Measurements from ENCODE around the gene SNAPC2.
A peak's percentile ranks its signal among the peaks of the same experiment; 100 is the strongest.
"Not testable (repeated sequence)": the region's sequence is repeated elsewhere in the genome, so short reads cannot be mapped to it uniquely, and the experiment has no call there.

The SNAPC2 gene

DNA sequence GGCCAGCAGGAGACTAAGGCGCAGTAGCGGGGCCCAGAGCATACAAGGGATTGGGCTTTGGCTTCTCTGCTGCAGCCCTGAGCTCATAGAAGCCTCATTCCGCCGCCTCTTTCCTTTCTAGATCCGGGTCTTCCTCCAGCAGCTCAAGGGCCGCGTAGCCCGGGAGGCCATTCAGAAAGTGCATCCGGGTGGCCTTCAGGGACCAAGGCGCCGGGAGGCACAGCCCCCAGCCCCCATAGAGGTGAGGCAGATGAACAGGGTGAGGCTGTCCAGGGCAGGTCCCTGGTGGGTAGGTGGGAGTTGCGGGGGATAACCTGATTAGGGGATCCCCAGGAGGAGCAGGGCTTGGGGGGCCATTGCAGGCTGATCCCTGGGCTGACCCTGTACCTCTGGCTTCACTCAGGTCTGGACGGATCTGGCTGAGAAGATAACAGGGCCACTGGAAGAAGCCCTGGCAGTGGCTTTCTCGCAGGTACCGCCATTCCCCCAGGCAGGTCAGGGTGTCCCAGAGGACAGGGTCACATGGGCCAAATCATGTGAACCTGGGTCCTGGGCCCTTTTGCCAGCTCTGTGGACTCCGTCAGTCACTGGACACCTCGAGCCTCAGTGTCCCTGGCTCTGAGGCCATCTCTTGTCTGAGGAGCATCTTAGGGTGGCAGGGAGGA lies 1.3 kb downstream of the SNAPC2 start:
- no peak for DNase-seq

DNA sequence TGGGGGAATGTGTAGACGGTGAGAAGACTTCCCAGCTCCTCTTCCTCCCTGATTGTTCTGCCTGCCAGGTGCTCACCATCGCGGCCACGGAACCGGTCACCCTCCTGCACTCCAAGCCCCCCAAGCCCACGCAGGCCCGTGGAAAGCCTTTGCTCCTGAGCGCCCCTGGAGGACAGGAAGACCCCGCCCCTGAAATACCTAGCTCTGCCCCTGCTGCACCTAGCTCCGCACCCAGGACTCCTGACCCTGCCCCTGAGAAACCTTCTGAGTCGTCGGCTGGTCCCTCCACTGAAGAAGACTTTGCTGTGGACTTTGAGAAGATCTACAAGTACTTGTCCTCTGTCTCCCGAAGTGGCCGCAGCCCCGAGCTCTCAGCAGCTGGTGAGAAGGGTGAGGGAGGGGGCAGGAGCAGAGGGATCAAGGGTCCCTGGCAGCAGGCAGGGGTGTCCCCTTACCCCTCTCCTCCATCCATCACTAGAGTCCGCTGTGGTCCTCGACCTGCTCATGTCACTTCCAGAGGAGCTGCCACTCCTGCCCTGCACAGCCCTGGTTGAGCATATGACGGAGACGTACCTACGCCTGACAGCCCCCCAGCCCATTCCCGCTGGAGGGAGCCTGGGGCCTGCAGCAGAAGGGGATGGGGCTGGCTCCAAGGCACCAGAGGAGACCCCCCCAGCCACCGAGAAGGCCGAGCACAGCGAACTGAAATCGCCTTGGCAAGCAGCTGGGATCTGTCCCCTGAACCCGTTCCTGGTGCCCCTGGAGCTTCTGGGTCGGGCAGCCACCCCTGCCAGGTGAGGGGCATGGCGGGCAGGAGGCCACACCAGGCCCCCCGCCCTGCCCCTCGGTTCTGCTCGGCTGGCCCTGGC lies 2.1 kb downstream of the SNAPC2 start:
- no peak for DNase-seq

DNA sequence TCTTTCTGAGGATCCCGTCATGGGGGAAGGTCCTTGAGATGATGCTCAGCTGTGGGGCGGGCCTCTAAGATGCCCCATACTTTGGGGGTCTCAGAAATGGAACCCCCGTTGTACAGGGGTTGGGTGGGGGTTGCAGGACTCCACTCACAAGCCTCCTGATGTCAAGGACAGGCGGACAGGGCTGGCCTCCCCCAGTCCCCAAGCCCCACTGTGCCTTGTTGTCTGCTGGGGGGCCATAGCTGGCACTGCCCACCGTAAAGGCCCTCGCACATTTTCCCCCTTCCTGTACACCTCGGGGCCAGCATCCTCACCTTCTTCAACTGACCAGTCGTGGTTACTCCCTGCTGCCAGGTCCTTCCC lies 2.7 kb downstream of the SNAPC2 start:
- no peak for DNase-seq

DNA sequence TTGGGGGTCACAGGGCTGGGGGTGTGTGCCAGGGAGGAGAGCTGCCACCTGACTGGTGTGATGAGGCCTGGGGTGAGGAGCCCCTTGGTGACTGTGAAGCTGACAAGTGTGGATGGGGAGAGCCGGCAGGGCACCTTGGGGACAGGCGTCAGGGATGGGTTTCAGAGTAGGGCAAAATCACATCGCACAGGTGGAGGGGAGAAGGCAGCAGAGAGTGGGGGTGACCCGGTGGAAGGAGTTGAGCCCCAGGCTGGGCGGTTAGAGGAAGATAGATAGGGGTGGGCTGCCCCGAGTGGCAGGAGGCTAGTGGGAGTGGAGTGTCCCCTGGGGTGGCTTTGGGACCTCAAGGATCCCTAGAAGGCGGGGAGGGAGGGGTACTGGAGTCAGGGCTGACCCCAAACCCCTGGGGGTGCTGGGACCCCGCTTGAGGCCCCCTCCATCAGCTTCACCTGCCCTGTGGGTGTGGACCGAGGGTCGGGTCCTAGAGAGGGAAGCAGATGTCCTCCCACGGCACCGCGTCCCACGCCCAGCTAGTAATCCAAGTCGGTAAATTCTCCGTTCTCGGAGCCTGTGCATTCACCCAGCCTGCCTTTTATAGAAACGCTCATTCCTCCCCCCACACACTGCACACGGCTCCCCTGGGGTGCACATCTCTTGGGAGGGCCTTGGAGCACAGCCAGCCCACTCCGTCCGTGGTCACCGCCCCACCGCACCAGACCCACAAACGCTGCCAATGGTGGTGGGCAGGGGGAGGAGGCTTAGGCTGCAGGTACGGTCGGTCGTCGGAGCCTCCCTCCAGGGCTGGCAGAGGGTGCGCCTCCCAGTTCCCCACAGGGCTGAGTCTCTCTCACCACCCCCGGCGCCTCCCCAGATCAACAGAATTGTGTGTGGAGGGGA lies 3.4 kb downstream of the SNAPC2 start:
- no peak for DNase-seq

DNA sequence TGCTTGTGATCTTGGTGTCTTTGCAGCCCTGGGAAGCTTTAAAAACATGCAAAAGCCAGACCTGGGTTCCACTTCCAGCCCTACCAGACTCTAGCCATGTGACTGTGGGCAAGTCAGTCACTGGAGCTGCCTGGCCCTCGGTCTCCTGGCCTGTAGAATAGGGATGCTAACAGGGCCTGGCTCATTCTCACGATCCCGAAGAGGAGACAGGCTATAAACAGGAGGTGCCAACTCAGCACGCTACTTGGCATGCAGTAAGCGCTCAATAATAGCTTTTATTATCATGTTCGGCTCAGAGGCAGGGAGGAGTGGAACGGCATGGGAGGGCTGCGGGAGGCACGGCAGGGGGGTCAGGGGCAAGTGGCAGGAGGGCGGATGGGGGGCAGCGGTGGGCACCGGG lies 4.1 kb downstream of the SNAPC2 start:
- no peak for DNase-seq

DNA sequence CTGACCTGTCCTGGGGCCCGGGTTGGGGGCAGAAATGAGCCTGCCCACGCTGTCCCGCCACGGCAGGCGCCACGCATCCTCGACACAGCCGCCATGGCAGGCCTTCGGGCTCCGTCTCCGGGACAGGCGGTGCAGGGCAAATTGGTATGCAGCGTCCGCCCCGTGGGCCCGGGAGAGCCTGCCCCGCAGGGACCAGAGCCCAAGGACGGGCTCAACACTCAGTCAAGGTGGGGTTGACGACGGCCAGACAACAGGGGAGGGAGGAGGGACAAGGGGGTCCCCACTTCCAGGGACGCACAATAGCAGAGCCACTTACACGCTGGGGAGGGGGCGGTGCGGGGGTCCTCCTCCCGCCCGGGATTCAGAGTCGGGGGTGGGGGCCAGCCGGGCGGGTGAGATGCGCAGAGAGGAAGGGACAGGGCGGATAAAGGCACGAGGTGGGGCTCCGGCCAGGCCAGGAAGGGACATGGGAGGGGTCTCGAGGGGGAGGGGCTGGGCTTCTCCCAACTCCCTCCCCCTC lies 4.6 kb downstream of the SNAPC2 start:
- DNase-seq, result no peak

DNA sequence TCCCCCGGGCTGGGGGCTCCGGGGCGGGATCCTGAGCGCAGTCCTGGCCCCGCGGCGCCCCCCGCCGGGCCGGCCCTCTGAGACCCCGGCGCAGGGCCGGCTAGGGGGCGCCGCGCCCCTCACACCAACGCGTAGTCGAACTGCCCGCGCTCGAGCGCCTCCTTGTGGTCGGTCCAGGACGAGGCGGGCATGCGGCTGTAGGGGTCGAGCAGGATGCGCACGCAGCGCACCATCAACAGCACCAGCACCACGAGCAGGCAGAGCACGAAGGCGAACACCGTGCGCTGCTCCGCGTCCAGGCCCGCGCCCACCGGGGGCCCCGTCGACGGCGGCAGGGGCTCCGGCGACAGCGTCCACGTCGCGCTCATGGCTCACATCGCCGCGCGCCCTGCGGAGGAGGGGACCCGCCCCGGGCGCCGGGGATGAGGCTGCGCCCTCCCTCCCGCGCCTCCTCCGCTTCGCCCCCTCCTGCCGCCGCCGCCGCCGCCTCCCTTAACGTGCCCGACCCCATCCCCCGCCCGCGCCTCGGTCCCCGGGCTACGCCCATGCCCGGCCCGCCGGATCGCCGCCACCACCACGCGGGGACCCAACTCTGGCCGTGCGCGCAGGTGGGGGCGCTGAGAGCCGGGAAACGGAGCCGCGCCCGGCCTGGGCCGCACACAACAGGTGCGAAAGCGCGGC lies 5.2 kb downstream of the SNAPC2 start:
- peak; percentile 91 for DNase-seq

DNA sequence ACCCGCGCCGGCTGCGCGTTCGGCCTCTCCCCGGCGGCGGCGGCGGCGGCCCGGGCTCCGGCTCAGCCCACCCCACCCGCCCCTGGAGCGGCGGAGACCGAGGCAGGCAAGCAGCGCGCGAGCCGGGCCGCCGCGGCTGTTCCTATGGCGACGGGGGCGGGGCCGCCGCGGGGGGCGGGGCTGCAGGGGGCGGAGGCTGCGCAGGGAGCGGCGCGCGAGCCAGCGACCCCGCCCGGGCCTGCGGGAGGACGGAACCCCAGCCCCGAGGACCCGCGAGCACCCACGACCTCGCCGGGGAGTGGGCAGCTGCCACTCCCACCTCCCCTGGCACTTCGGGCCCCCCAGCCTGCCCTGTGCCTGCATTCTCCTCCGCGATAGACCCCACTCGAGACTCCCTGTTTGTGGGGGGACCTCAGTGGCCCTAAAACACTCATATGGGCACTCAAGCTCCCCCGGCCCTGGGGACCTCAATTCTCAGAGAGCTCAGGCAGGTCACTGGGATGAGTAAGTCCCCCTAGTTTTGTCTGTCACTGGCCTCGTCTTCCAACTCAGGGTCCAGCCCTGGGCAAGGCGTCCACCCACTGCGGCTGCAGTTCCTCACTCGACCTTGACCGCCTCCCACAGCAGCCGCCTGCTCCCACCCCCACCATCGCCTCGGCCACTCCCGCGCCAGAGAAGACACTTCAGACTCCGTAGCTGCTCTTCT lies 6.0 kb downstream of the SNAPC2 start, which contains the start of gene CTXN1:
Gene CTXN1 (minus strand): TSS at position 115 of the 706 bp plus-strand sequence. CDS start 597 bp downstream, outside the sequence.
- peak; percentile 78 for DNase-seq

DNA sequence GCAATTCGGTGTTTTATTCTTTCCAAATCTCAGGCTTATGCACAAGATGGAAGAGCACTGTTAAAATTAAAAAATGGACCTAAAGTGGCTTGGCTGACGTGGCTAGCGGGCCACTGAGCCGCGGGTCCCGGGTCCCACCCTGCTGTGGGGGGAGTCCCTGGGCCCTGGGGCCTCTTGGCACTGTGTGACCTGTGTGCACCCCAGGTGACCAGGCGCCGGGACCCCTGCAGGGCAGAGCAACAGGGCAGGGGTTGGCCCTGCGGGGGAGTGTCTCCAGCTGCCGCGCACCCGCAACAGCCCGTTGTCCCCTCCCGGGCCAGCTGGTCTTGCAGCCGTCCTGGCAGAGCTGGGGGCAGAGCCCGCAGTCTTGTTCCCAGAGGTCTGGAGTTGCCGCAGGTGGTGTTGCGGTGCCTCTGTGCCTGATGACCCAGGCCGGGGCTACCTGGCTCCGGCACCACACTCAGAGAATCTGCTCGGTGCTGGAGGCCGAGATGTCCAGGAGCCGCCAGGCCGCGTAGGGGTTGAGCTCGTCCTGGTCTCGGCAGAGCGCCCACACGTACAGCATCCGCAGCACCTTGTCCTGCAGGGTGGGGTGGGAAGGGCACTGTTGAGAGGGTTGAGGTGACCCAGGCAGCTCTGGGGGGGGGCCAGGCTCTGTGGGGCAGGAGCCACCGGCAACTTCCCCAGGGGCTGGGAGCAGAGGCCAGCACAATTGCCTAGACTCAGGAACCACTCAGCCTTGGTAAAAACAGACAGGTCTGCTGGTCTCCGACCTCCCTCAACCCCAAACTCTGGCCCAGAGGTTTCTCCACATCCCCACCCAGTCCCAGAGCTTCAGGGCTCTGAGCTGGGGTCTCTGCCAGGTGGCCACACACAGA lies 6.8 kb downstream of the SNAPC2 start:
- DNase-seq, result no peak

DNA sequence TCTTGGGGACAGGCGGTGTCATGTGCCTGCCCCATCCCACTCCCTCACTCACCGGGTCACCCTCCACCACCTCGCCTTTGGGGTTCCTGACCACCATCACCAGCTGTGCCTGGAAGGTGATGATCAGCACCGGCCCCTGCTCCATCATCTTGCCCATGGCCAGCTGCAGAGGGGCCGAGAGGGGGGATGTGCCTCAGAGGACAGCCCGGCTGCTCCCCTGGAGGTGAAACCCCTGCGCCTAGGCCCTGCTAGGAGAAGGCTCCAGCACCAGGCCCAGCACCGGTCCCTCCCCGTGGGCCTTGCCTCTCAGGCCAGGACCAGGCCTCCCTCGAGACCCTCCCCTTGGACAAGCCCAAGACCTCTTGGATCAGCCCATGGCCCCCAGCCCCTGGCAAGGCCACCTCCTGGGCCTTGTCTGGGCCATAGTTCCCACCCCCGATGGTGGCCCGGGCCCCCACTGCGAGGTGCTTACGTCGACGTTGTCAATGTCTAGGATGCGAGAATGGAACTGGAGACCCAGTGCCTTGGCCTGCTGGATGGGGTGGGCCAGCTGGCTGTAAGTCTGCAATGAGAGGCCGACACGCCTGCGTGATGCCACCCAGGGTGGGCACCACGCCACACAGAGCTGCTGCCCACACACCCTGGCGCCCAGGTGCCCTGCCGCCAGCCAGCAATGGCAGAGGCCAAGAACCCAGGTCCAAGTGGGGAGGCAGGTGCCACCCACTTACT lies 7.6 kb downstream of the SNAPC2 start:
- DNase-seq, result no peak

DNA sequence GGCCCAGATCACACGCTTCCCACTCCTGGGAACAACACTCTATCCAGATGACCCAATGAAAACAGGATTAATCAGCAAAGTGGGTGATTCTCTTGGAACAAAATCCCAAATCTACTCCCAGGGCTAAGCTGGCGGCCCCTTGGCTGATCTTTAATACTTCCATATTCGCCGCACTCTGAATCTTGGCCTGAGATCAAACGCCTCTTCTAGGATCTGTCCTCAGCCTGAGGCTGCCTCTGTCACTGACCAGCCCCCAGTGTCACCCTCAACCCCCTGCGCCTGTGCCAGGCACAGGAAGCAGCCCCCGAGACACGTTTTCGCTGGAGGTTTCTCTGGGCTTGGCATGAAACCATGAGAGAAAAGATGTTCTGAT lies 8.2 kb downstream of the SNAPC2 start:
- DNase-seq, result no peak

DNA sequence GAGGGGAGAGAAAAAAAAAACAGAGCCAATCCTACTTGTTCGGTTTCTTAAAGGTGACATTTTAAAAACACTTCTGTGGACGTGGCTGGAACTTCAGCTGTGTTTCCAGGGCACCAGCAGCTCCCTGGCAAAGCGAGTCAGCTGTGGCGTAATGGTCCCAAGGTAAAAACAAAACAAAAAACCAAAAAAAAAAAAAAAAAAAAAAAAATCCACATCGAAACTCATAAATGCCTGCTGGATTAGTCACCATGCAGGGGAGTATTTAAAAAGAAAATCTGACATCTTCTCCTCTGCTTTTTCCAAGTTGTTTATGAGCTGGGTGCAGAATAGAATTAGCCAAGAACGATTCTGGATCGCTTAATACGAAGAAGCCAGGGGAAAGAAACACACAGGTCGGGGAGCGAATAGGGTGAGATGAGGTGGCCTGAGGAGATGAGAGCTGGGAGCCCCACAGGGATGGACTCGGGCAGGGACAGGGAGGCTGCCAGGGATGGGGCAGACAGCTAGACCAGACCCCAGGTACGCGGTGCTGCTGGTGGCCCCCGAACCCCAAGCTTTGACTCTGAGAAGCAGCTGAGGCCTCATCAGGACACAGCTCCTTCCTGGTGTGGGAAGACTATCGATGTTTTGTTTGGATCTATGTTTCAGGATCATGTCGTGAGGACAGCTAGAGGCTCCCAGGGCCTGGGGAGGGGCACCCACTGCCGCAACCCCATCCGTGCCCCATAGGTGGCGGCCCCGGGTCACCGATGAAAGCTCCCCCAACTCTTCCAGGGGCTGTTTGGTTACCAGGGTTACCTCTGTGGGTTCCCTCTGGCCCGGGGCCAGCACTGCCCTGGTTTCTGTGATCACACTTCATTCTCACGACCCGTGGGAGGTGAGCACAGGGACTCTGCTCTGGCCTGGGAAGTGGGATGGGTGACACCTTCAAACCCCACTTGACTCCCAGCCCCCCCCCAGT lies 8.9 kb downstream of the SNAPC2 start:
- no peak for DNase-seq

DNA sequence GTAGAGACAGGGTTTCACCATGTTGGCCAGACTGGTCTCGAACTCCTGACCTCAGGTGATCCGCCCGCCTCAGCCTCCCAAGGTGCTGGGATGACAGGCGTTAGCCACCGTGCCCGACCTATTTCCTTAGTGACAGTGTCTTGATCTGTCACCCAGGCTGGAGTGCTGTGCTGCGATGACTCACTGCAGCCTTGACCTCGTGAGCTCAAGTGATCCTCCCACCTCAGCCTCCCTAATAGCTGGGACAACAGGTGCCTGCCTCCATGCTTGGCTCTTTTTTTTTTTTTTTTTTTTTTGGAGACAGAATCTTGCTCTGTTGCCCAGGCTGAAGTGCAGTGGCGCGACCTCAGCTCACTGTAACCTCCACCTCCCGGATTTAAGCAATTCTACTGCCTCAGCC lies 9.9 kb downstream of the SNAPC2 start:
- not testable (repeated sequence) for DNase-seq

DNA sequence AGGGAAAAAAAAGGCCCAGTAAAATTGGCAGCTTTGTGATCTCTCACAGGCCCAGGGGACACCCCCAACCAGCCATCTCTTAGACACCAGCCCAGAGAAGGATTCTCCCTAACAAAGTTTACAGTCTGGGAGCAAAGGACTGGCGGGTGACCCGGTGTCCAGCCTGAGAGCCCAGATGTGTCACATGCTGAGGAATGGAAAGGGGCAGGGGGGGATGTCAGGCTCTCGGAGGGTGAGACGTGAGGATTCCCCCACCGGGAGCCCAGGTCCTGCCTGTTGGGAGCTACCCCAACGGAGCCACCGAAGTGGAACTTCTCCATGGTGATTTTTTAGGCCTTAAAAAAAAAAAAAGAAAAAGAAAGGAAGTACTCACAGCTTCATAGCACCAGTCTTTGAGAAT lies 10.6 kb downstream of the SNAPC2 start:
- DNase-seq, result no peak

DNA sequence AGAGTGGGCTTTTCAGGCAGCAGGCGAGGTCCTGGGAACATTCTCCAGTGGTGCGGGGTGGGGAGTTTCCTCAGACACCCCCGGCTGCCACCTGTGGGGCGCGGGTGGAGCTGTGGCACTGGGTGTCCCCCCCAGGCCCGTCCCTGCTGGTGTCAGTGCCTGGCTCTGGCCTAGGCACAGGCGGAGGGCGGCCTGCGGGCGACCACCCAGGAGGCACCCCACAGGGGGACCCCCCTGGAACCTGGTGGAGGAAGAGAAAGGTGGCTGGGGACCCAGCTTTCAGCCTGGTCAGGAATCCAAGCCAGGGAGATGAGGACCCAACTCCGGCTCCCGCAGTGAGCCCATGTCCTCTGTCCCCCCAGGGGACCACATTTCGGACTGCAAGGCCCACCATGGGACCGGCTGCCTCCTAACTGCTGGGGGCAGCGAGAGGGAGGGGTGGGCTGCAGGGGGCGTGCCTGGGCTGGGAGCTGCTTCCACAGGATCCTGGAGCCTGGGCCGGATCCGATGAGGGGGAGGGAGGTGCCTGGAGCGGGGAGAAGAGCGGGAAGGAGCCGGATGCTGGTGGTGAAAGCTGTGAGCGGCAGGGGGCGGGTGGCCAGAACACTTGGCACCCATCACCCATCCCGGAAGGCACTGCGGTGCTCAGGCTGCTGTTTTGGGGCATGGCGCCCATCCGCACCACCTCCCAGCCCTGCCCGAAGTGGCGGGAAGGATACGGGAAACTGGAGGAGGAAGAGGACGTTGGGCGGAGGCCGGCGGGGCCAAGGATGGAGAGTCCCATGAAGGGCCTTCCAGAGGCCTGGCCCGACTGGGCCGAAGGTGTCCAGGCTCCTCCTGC lies 11.3 kb downstream of the SNAPC2 start:
- no peak for DNase-seq

DNA sequence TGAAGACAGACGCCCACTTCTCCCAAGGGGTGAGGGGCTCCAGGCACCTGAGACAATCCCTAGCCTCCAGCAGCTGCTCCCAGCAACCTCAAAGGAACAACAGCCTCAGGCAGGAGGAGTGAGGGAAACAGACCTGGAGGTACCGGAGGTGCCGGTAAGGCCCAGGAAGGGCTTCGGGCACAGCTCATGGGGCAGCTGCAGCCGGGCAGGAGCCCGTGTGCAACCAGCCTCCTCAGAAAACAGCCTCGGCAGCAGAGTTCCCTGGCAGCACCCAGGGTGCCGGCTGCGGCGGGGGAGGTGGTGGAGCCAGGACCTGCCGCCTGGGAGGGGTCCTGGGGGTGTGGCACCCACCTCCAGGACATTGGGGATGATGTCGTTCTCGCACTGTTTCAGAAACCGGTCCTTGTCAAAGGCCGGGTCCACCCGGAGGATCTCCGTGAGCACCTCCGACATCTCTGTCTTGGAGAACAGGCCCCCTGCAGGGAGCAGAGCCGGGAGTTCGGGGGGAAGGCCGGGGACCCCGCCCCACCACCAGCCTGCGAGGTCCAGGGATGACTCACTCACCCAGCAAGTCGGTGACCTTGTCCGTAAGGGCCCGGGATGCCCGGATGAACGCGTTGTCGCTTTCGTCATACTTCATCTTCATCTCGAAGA lies 12.3 kb downstream of the SNAPC2 start:
- DNase-seq, result no peak

DNA sequence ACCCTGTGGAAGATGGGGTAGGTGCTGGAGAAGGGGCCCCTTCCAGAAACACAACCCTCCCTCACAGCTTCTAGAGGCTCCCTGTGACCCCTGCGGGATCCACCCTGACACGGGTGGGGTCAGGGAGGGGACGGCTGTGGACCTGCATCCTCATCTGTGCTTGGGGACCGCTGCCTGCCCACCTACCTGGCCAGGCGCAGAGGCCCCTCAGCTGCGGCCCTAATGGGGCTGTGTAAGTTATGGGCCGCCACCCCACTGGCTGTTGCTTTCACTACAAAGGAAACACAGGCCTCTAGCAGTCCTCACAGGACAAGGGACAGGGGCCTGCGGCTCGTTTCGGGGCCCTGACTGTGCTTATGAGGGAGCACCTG lies 12.8 kb downstream of the SNAPC2 start:
- DNase-seq, result no peak

Data from right kidney (tissue), 1 donor.